GM21723 (cell line): Measurements from ENCODE around the gene ANXA4.

ENCODE experiments used
- ATAC-seq: cut with Tn5 transposase; IDR thresholded peaks from one replicate; pipeline ENCODE4 v1.9.1; 2021; ENCODE audit warnings: mild to moderate bottlenecking, moderate library complexity; ENCODE audit not compliant: unreplicated experiment

Gene ANXA4

DNA sequence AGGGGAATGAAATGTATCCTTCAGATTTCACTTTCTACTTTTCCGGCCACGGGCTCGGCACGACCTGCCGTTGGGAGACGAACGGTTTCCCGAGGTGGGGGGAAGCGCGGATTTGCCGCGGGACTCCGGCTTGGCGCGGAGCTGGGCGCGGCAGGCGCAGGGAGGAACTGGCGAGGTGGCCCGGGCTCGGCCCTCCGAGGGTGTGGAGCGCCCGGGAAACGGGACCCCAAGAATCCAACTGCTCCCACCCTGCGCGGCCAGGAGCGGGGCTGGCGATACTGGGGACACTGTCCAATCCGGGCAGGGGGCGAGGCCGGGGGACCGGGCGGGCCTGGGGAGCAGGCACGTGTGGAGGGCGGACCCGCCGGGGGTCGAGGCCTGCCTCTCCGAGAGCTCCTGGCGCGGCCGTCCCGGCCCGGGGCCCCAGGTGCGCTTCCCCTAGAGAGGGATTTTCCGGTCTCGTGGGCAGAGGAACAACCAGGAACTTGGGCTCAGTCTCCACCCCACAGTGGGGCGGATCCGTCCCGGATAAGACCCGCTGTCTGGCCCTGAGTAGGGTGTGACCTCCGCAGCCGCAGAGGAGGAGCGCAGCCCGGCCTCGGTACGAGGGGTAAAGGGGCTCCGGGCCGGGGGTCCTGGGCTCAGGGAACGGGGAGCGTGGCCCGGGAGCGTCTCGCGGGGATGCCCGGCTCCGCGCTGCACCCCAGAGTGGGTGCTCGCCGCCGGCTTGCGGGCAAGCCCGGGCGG lies at the start of gene ANXA4:
Gene ANXA4 (plus strand): TSS at position 560 of the 747 bp plus-strand sequence. CDS start 39,432 bp downstream, outside the sequence.
- peak; percentile 91 for ATAC-seq

DNA sequence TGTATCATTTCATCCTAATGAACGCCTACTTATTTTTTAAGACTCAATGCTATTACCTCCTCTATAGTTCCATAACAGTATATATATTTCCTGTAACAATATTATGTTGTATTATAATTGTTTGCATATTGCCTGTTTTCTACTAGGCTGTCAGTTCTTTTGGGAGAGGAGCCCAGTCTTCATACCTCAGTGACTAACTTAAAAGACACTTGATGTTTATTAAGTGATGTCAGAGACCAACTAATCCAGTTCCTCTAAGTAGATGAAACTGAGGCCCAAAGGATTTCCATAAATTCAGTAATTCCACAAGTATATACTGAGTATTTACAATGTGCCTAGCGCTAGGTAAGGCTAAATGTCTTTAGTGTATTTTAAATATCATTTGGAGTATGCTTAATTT lies 49.5 kb upstream of the ANXA4 start:
- ATAC-seq: no peak

DNA sequence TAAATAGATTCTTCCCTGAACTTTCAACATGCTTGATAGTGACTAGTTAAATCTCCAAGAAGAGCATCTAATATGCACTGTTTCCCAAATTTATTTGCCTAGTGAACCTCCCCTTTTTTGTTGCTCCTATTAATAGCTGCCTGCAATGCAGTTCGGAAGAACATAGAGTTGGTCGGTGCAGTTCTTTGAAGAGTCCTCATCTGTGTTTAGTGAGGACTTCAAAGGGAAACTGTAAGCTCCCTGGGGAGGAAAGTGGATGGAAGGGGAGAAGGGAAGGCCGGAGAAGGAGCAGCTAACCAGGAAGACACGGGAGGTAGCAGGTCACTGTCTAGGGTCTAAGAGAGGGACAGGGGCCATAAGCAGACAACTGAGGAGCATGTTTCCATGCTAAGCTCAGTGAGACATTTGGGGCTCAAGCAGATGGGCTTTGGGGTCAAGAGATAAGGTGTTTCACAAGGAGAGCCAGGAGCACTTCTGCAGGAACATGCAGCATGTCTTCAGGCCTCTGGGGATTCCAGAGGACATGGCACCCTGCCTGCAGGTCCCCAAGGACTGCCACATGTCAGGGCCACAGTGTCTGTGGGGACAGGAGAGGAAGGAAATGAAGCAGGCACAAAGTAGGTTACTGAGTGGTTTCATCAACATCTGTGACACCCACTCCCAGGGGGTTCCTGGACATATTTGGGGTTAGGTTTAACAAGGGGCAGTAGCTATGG lies 48.7 kb upstream of the ANXA4 start:
- no peak for ATAC-seq

DNA sequence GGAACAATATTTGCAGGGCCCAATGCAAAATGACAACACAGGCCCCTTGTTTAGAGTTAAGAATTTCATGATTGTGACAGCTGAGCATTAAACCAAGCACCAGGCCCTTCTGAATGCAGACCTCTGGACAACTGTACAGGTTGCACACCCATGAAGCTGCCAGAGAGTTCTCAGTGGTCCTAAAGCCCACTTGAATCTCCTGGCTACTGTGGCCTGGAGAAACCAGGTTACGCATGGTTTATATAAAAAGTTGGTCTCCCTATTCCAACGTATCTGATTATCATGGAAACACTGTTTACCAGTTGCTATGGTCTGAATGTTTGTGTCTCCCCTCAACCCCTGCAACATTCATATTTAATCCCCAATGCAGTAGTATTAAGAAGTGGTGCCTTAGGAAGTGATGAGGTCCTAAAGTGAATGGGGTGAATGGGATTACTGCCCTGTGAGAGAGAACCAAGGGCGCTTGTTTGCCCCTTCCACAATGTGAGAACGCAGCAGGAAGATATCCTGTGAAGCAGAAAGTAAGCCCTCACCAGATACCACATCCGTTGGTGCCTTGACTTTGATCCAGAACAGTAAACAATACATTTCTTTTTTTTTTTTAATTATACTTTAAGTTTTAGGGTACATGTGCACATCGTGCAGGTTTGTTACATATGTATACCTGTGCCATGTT lies 48.0 kb upstream of the ANXA4 start:
- ATAC-seq: no peak

DNA sequence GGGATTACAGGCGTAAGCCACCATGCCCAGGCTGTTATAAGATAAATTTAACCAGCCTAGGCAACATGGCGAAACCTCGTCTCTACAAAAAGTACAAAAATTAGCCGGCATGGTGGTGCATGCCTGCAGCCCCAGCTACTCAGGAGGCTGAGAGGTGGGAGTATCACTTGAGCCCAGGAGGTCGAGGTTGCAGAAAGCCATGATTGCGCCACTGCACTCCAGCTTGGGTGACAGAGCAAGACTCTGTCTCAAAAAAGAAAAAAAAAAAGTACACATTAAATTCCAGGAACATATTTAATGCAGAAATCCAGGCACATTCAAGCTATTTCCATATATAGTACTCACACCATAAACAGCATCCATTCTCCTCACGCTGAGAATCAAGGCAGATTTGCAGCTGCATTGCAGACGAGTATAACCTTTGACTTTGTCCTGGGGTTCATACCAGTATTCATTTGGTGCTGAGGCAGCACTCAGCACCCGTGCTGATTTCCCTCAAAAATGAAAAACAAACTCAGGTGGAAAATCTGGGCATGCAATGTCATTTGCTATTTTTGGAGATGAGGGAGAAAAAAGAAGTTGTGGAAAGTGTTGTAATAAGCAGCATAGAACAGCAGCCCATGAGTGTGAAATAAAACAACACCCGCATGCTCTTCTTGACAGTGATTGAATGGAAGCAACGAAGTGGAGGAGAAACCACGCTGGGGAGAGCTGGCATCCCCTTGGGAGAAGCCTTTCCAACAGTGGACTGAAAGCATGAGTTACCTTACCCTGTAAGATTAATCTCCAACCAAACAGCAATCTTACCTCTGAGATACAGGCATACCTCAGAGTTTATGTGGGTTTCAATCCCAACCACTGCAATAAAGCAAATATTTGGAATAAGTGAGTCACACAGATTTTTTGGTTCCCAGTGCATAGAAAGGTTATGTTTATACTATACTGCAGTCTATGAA lies 46.8 kb upstream of the ANXA4 start:
- no peak for ATAC-seq

DNA sequence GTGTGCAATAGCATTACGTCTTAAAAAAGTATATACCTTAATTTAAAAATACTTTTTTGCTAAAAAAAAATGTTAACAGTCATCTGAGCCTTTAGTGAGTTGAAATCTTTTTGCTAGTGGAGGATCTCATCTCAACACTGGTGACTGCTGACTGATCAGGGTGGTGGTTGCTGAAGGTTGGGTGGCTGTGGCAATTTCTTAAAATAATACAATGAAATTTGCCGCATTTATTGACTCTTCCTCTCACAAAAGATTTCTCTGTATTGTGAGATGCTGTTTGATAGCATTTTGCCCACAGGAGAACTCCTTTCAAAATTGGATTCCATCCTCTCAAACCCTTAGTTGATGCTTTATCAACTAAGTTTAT lies 46.1 kb upstream of the ANXA4 start:
- ATAC-seq: no peak

DNA sequence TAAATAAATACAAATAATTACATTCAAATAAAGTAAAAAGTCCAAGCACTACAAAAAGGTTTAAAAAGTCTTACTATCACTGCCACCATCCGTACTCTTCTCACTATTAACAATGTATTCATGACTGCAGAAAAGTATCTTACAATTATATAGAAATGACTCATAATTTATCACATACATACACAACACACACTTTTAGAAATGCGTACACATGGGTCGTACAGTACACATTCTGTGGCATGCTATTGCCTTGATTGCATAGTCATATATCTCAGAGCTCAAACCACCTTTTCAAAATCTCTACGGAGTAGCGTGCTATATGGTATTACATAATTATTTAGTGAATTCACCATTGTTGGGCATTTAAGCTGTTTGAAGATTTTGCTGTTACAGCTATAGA lies 41.6 kb upstream of the ANXA4 start:
- no peak for ATAC-seq

DNA sequence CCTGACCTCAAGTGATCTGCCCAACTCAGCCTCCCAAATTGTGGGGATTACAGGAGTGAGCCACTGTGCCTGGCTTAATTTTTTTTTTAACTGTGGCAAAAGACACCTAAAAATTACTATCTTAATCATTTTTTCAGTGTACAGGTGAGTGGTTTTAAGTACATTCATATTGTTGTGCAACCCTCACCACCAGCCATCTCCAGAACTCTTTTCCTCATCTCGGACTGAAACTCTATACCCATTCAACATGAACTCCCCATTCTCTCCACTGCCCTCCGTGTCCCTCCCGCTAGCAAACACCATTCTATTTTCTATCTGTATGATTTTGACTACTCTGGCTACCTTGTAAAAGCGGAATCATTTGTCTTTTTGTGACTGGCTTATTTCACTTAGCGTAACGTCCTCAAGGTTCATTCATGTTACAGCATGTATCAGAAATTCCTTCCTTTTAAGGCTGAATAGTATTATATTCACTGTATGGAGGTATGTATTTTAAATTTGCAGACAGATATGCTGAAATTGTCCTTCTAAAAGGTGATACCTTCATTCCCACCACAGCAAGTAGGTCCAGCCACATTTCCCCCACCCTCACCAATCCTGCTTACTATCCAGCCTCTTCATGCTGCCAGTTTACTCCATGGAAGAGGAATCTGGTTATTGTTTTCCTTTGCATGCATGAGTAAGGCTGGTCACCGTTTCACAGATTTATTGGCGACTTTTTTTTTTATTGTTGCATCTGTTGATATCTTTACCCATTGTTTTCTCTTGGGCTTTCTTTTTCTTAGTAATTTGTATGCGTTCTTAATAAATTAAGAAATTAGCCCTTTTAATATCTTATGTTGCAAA lies 40.6 kb upstream of the ANXA4 start:
- no peak for ATAC-seq

DNA sequence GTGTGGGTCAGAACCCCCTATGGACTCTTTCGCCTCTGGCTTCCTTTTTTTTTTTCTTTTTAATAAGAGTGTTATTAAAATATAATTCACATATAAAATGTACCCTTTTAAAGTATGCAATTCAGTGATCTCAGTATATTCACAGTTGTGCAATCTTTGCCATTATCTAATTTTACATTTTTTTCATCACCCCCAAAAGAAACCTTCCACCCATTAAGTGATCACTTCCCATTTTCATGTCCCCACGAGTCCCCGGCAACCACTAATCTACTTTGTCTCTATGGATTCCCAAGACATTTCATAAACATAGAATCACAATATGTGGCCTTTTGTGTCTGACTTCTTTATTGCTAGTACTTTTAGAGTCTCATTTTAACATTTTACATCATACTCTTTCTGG lies 38.7 kb upstream of the ANXA4 start:
- no peak for ATAC-seq

DNA sequence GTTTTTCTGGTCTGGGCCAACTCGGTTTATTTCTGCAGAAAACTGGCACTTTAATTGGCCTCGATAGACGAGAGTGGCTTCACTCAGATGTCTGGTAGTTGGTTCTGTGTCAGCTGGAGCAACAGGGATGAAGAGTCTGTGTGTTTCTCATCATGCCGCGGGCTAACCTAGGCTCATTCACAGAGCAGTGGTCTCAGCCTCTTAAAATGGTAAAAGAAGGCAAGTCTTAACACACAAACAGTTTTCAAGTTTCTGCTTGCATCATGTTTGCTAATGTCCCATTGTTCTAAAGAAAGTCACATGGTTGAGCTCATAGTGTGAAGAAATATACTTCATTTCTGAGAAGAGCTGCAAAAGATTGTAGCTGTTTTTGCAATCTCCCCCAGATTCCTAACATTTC lies 37.5 kb upstream of the ANXA4 start:
- ATAC-seq: no peak

DNA sequence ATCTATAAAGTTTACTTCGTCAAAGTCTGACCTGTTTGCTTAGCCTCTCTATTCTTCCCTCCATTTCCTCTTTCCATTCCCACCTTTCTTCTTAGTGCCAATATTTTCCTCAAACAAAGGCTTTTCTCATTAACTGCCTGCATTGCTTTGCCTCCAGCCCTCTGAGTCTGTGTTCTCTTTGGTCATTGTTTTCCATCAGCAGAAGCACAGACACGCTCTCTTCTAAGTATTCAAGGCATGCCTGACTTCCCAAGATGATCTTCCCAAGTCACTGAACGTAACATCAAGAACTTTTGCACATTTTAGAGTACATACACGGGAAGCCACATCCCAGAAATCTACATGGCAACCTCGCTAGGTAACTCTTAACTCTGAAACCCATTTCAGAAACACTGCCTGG lies 32.6 kb upstream of the ANXA4 start:
- ATAC-seq: no peak

DNA sequence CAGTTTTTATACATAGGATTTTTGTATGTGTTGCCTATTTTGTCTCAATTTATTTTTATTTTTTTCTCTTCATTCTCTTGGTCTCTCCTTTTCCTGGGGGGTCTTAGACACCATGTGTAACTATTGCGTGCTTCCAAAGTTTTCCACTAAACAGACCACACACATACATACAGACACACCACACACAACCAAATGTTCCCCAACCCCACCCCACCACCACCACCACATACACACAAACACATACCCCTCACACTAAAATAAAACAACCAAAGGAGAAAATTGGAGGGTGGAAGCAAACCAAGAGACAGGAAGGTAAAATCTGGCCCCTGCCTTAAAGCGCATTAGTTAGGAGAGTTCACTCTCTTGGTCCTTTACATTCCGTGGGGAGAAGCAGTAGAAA lies 30.0 kb upstream of the ANXA4 start:
- no peak for ATAC-seq

DNA sequence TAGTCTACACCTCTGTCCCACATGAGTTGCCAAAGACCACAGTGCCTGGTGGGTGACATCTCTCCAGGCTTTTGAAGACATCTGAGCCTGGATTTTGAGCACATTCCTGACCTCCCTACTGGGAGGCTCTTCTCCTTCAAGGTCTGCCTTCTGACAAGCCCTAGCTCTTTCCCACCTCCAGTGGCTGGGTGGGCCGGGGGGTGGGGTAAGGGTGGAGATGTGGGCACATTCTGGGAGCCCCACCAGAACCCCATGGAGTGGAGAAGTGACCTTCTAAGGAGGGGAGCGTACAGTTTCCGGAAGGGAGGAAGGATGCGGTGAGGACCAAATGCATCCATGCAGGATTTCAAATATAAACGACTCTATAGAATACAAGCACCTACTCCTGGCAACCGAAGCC lies 27.9 kb upstream of the ANXA4 start:
- ATAC-seq: no peak

DNA sequence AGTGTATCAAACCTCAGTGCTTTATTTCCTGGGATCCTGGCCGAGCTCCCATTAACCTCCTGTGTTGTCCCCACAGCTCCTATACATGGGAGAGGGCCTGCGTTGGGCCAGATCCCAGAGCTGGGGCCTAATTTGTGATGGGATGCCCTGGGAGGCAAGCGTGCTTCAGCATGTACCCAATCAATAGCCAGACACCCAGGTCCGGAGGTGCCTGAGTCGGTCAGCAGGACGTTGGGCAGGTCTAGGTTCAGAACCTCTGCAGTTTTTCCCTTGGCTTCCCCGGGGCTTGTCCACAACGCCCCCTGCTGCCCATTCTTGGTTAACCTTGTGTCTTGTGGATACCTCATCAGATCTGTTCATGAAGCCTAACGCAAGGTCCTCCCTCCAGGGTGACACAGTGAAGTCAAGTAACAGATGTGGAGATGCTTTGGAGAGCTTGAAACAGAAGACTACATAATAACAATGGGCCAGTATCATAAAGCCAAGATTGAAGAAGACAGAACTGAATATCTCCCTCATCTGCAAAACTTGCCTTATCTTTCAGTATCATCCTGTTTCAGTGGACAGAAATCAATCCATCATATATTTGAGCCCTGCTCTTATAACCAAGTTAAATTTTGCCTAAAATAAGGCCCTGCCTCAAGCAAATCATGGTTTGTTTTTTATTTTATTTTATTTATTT lies 27.3 kb upstream of the ANXA4 start:
- ATAC-seq: peak; percentile 83

DNA sequence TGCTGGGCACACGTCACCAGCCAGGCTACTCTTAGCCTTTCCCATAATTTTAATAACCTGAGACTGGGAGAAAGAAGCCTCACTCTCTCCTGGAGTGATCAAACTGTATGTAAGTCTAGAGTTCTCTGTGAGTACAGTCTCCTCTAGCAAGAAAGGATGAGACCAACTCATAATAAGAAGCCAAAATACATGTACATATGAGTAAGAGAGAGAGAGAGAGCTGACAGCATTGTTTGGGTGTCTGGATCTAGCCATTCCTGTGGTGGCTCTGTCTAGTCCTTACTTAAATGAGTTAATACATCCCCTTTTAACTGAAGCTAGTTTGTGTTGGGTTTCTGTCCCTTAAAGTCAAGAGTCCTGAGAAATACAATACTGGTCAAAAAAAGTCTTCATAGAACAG lies 26.0 kb upstream of the ANXA4 start:
- no peak for ATAC-seq

DNA sequence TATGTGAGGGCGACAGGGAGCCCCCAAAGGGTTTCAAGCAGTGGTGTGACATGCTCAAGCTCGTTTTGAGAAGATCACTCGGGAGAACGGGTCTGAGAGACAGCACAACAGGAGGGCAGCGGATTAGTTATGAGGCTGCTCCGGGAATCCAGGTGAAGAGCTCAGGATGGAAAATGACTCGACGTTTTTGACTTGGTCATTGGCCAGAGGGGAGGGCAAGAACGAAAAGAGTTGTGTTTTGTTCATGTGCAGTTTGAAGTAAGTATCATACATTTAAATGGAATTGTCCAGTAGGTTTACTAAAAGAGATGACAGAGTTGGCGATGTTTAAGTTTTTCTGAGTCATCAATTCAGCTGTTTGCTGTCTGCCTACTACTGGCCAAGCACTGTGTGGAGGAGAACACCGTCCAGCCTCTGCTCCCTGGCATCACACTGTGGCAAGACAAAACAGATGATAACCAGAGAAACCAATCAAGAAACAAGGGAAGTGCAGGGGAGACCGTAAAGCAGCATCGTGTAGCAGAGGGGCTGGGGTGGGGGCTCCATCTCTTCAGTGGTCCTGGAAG lies 25.3 kb upstream of the ANXA4 start:
- no peak for ATAC-seq

DNA sequence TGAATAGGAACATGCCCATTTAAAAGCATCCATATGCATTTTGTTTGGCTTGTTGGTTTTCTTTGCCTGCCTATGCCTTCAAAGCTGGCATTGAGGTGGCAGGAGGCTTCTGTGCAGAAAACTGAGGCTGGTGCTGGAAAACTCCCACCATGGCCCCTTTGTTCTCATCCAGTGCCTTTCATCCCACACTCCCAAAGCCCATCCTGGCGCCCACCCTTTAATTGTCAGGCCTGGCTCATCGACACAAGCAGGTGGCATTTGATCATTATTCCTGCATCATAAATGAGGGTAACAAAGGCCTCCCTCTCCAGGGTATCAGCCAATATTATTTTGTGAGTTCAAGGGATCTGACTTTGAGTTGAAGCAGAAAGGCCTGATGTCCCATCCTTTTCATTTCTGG lies 24.7 kb upstream of the ANXA4 start:
- ATAC-seq: no peak

DNA sequence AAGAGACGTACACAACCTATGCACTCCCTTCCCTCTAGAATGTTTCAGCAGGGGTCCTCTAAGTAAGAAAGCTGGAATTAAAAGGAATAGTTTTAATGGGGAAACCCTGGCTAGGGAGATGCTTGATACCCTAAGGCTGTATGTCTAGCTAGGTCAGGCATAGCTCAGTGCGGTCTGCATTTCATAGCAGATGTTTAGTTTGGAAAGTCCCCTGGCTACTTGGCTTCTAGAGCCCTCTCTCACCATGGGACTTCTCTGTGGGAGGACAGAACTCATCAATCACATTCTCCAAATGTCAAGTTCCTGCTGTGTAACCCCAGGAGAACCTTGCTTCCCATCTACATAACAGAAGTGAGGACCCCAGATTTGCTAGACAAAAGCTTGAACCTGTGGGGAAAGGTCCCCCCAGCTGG lies 24.1 kb upstream of the ANXA4 start:
- ATAC-seq: no peak

DNA sequence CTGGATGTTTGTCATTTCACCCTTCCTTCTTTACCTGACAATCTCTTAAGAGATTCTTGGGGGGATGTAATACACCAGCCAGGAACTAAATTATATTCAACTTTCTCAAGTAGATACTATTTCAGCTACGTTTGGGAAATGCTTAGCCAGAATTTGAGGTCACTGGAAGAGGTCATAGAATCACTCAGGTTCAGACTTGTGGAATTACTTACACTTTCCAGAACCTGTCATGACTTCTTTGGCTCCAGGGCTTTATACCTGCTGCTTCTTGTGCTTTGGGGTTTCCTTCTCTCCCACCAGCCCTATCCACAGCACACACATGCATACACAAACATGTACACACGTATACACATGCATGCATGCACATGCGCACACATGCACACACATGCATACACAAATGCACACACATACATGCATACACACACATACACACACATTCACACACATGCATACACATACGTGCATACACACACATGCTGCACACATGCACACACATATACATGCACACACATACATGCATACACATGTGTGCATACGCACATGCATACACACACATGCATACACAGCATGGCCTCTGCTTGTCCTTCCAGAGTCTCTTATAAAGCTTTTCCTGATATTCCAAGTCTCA lies 23.5 kb upstream of the ANXA4 start:
- ATAC-seq: no peak
